Esophagus (tissue), 2 donors: Measurements from ENCODE around the gene SMAD4. TPM values are rescaled to one million over a fixed set of nuclear protein-coding genes. Genes with fewer than 3 reads are reported as not detected.
"Not testable (repeated sequence)": the region's sequence is repeated elsewhere in the genome, so short reads cannot be mapped to it uniquely, and the experiment has no call there.

Source experiments
- H3K27ac ChIP-seq, 2 donors: one replicate each; pipeline ENCODE4 v1.5.1; 2013; ENCODE audit warnings: low read depth in 2 of 2, mild to moderate bottlenecking in 2 of 2, inconsistent platforms in 1 of 2, low read length in 1 of 2, moderate library complexity in 1 of 2
- H3K27me3 ChIP-seq, 2 donors: one replicate each; pipeline ENCODE4 v1.6.1; 2013; ENCODE audit warnings: low read length in 2 of 2, control low read depth in 1 of 2, mild to moderate bottlenecking in 1 of 2; ENCODE audit not compliant: insufficient read depth in 2 of 2, control insufficient read depth in 1 of 2
- H3K36me3 ChIP-seq, 2 donors: one replicate each; pipeline ENCODE4 v1.6.1; 2013; ENCODE audit warnings: low read length in 1 of 2; ENCODE audit not compliant: control insufficient read depth in 2 of 2, insufficient read depth in 2 of 2
- H3K4me1 ChIP-seq, 2 donors: one replicate each; pipeline ENCODE4 v1.6.1; 2013; ENCODE audit warnings: low read length in 1 of 2; ENCODE audit not compliant: control insufficient read depth in 2 of 2, insufficient read depth in 2 of 2
- H3K4me3 ChIP-seq, 2 donors: one replicate each; pipeline ENCODE4 v1.5.1; 2013; ENCODE audit warnings: low read length in 2 of 2, mild to moderate bottlenecking in 2 of 2, low read depth in 1 of 2, moderate library complexity in 1 of 2
- H3K9me3 ChIP-seq, 2 donors: one replicate each; pipeline ENCODE4 v1.6.1; 2013; ENCODE audit warnings: mild to moderate bottlenecking in 2 of 2, low read depth in 1 of 2, low read length in 1 of 2, moderate library complexity in 1 of 2; ENCODE audit not compliant: control insufficient read depth in 2 of 2, insufficient read depth in 1 of 2
- WGBS, 2 donors: extraction: QIAGEN DNeasy Blood & Tissue Kit; methylation state at CpG; one replicate each; pipeline ENCODE4 v1.1.7; 2013; 5-methylcytosine and 5-hydroxymethylcytosine counted together
- polyA plus RNA-seq, 2 donors: library from polyadenylated mRNA; stranded (reverse); fragments of 200-250 nt; gene quantifications; one replicate each; pipeline ENCODE4 v1.2.3, GENCODE V29; 2013
- donor health status: healthy with polysubstance abuse.
- donor health status: Bipolar disorder and iron deficiency.

The SMAD4 gene
- polyA plus RNA-seq, 2 donors = 6.1 to 16.3 TPM

- not testable (repeated sequence) for H3K27me3 ChIP-seq, H3K4me1 ChIP-seq, H3K9me3 ChIP-seq, H3K27ac ChIP-seq, H3K4me3 ChIP-seq, H3K36me3 ChIP-seq
- 94 to 95% methylated on average over 2 of the region's 2 CpGs for WGBS, 2 donors
These were observed 26.8 kb upstream of the SMAD4 start for GRCh38 chr18:51003174-51003573.

- Histone ChIP-seq H3K9me3 (no peaks in the 10 kb centered on the region), H3K27ac (no peak overlapping the region), H3K36me3 (no peaks in the 10 kb centered on the region), H3K27me3 (no peaks in the 10 kb centered on the region), H3K4me1 (no peaks in the 10 kb centered on the region), H3K4me3 (no peak overlapping the region)
- WGBS, 2 donors = 95 to 99% methylated on average over 5 of the region's 5 CpGs
These were observed 23.8 kb upstream of the SMAD4 start for GRCh38 chr18:51006061-51006818.

- WGBS, 2 donors = 62 to 72% methylated on average over 9 to 13 of the region's 13 CpGs
- H3K27me3 ChIP-seq = no peaks in the 10 kb centered on the region
These were observed 22.8 kb upstream of the SMAD4 start for GRCh38 chr18:51006948-51007789.

DNA sequence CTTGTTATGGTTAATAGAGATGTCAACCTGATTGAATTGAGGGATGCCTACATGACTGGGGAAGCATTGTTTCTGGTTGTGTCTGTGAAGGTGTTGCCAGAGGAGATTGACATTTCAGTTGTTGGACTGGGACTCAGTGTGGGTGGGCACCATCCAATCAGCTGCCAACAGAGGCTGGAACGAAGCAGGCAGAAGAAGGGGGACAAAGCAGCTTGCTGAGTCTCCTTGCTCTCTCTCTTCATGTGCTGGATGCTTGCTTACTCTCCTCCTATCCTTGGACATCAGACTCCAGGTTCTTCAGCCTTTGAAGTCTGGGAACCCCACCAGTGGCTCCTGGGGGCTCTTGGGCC, 22.2 kb upstream of the SMAD4 start:
- no peaks in the 10 kb centered on the region for H3K36me3 ChIP-seq
- H3K27me3 ChIP-seq = no peaks in the 10 kb centered on the region
- H3K4me3 ChIP-seq = no peak overlapping the region
- H3K9me3 ChIP-seq = no peaks in the 10 kb centered on the region
- 82% methylated on average over 1 of the region's 1 CpG for WGBS, 2 donors
- H3K27ac ChIP-seq = no peak overlapping the region
- no peaks in the 10 kb centered on the region for H3K4me1 ChIP-seq

More at GRCh38 chr18:51006948-51007789, 22.8 kb upstream of the SMAD4 start:
- no peaks in the 10 kb centered on the region for H3K36me3 ChIP-seq
- H3K4me1 ChIP-seq = no peaks in the 10 kb centered on the region
- no peak overlapping the region for H3K27ac ChIP-seq
- no peak overlapping the region for H3K4me3 ChIP-seq
- no peaks in the 10 kb centered on the region for H3K9me3 ChIP-seq

DNA sequence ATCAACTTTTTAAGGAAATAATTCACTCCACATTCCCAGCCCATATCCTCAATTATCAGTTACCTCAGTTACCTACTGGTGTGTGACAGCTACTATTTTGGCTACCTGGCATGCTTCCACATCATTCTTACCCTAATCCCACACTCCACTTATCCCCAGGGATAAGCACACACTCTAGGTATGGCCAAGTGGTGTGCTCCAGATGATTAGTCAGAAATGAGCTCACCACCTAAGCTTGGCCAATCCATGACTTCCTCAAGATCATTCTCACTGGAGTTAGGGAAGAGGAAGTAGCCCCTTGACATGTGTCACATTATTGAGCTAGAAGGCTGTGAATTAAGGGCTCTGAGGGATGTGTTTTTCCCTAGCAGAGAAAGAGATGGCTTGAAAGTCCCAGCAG, 20.9 kb upstream of the SMAD4 start:
- no peaks in the 10 kb centered on the region for H3K27me3 ChIP-seq
- no peak overlapping the region for H3K4me3 ChIP-seq
- H3K36me3 ChIP-seq = no peaks in the 10 kb centered on the region
- H3K27ac ChIP-seq = no peak overlapping the region
- H3K9me3 ChIP-seq = no peaks in the 10 kb centered on the region
- no peaks in the 10 kb centered on the region for H3K4me1 ChIP-seq

GRCh38 chr18:51010218-51010617, 19.8 kb upstream of the SMAD4 start:
- Histone ChIP-seq H3K4me3 (no peak overlapping the region), H3K27me3 (no peaks in the 10 kb centered on the region), H3K27ac (no peak overlapping the region), H3K9me3 (no peaks in the 10 kb centered on the region), H3K36me3 (no peaks in the 10 kb centered on the region), H3K4me1 (no peaks in the 10 kb centered on the region)

- no peaks in the 10 kb centered on the region for H3K27me3 ChIP-seq
- no peak overlapping the region for H3K4me3 ChIP-seq
- H3K9me3 ChIP-seq = no peaks in the 10 kb centered on the region
- WGBS, 2 donors = 67% methylated on average over 3 of the region's 3 CpGs
- H3K4me1 ChIP-seq = no peaks in the 10 kb centered on the region
- no peak overlapping the region for H3K27ac ChIP-seq
- peaks cover 0 to 2% of the 10 kb centered on the region in 2 donors for H3K36me3 ChIP-seq
These were observed 18.3 kb upstream of the SMAD4 start for GRCh38 chr18:51011709-51012108.

GRCh38 chr18:51012441-51012840, 17.6 kb upstream of the SMAD4 start:
- peaks cover 0 to 2% of the 10 kb centered on the region in 2 donors for H3K36me3 ChIP-seq
- no peaks in the 10 kb centered on the region for H3K27me3 ChIP-seq
- H3K9me3 ChIP-seq = no peaks in the 10 kb centered on the region
- H3K27ac ChIP-seq = no peak overlapping the region
- 92 to 93% methylated on average over 3 of the region's 3 CpGs for WGBS, 2 donors
- H3K4me1 ChIP-seq = no peaks in the 10 kb centered on the region
- no peak overlapping the region for H3K4me3 ChIP-seq

DNA sequence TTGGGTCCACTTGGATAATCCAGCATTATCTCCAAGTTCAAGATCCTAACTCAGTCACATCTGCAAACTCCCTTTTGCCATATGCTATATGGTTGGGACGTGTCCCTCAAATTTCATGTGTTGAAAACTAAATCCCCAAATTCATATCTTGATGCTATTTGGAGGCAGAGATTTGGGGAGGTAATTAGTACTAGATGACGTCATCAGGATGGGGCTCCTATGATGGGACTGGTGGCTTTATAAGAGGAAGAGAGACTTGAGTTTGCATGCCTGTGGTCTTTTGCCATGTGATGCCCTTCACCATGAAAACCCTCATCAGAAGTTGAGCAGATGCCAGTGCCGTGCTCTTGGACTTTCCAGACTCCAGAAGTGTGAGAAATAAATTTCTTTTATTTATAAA, 16.8 kb upstream of the SMAD4 start:
- 93 to 96% methylated on average over 3 of the region's 3 CpGs for WGBS, 2 donors

More for the DNA sequence above, 16.8 kb upstream of the SMAD4 start:
- H3K36me3 ChIP-seq = peaks cover 0 to 2% of the 10 kb centered on the region in 2 donors
- H3K4me3 ChIP-seq = no peak overlapping the region
- no peaks in the 10 kb centered on the region for H3K9me3 ChIP-seq
- no peak overlapping the region for H3K27ac ChIP-seq
- H3K4me1 ChIP-seq = no peaks in the 10 kb centered on the region
- no peaks in the 10 kb centered on the region for H3K27me3 ChIP-seq
